A549 (cell line): Measurements from ENCODE around the gene RLN3. TPM values are rescaled to one million over a fixed set of nuclear protein-coding genes. Genes with fewer than 3 reads are reported as not detected.

Experiments used
- ATAC-seq, 2 experiments: fragments of 200-7000 bp in 1 of 2; fragments of >200 bp in 1 of 2; cut with Nextera tagmentation in 1 of 2; cut with Tn5 transposase in 1 of 2; 3 replicates each; pipeline versions ENCODE4 v1.8.0 to v1.9.1; 2018 to 2020; ENCODE audit warnings: mild to moderate bottlenecking in 1 of 2, moderate library complexity in 1 of 2
- CTCF ChIA-PET: fragments of 300-600 bp; sonication (Branson Sonifier 250); formaldehyde crosslinking; extraction: SDS; loops from one replicate; lab custom pipeline; 2021; ENCODE audit warnings: antibody characterized with exemption, inconsistent platforms; lab: Yijun Ruan, JAX
- POLR2A ChIA-PET: fragments of 350-600 bp; formaldehyde crosslinking; extraction: SDS; loops from one replicate; lab custom pipeline; 2021; ENCODE audit warnings: antibody characterized with exemption, inconsistent platforms; lab: Yijun Ruan, JAX
- DNase-seq, 2 experiments: peaks; one replicate each; pipeline versions ENCODE4 v3.0.0 to v3.0.0-alpha.2; 2011 to 2016; ENCODE audit warnings: low read depth in 1 of 2, low spot score in 1 of 2
- FAIRE-seq: peaks from 2 replicates; lab custom pipeline; 2011; peaks lifted over from hg19 to GRCh38; lab: Jason Lieb, UNC
- H3K27ac ChIP-seq, 2 experiments: fragments of >200 bp; sonication (Bioruptor Twin); formaldehyde crosslinking; 3 replicates each; pipeline ENCODE4 v1.5.1; 2016 to 2017
- H3K4me1 ChIP-seq: fragments of >200 bp; sonication (Bioruptor Twin); formaldehyde crosslinking; 3 replicates; pipeline ENCODE4 v1.6.1; 2016
- H3K4me2 ChIP-seq: fragments of >200 bp; sonication (Bioruptor Twin); formaldehyde crosslinking; 3 replicates; pipeline ENCODE4 v1.6.1; 2016
- H3K4me3 ChIP-seq: fragments of >200 bp; sonication (Bioruptor Twin); formaldehyde crosslinking; 3 replicates; pipeline ENCODE4 v1.5.1; 2016
- H3K9me3 ChIP-seq: fragments of >200 bp; sonication (Bioruptor Twin); formaldehyde crosslinking; 3 replicates; pipeline ENCODE4 v1.6.1; 2016
- ATOH8 ChIP-seq: fragments of 250-450 bp; sonication (Bioruptor Pico); IDR thresholded peaks from 2 replicates; pipeline ENCODE4 v1.5.0; 2020; ENCODE audit warnings: low read depth, mild to moderate bottlenecking, moderate library complexity
- BHLHE40 ChIP-seq: IDR thresholded peaks from 2 replicates; pipeline ENCODE4 v1.6.1; 2012; ENCODE audit warnings: low read depth, low read length, inconsistent platforms
- CHD2 ChIP-seq: fragments of 150-350 bp; IDR thresholded peaks from 2 replicates; pipeline ENCODE4 v1.6.1; 2014; ENCODE audit warnings: low read length; ENCODE audit not compliant: partially characterized antibody
- CHD4 ChIP-seq: fragments of 200-600 bp; sonication (generic); IDR thresholded peaks from 2 replicates; pipeline ENCODE4 v1.6.1; 2016; ENCODE audit warnings: antibody characterized with exemption, mild to moderate bottlenecking, borderline replicate concordance
- E2F6 ChIP-seq: IDR thresholded peaks from 2 replicates; pipeline ENCODE4 v1.6.1; 2012; ENCODE audit warnings: low read depth, borderline replicate concordance
- ELK1 ChIP-seq: fragments of 150-350 bp; IDR thresholded peaks from 2 replicates; pipeline ENCODE4 v1.6.1; 2014; ENCODE audit warnings: low read depth, mild to moderate bottlenecking, low read length
- ESRRA ChIP-seq: fragments of 150-350 bp; IDR thresholded peaks from 2 replicates; pipeline ENCODE4 v1.6.1; 2014; ENCODE audit warnings: mild to moderate bottlenecking, low read length, borderline replicate concordance
- GATA3 ChIP-seq: IDR thresholded peaks from 2 replicates; pipeline ENCODE4 v1.6.1; 2012; ENCODE audit warnings: borderline replicate concordance
- HDAC2 ChIP-seq: fragments of 200-600 bp; sonication (generic); IDR thresholded peaks from 2 replicates; pipeline ENCODE4 v1.6.1; 2016
- HES2 ChIP-seq: fragments of >200 bp; sonication (Bioruptor Twin); formaldehyde crosslinking; IDR thresholded peaks from 2 replicates; pipeline ENCODE4 v1.6.1; 2016
- HEYL ChIP-seq: fragments of 250-450 bp; sonication (Bioruptor Pico); IDR thresholded peaks from 2 replicates; pipeline ENCODE4 v1.8.0; 2021; ENCODE audit warnings: mild to moderate bottlenecking, moderate library complexity
- JUN ChIP-seq, 2 experiments: fragments of >200 bp; sonication (Bioruptor Twin); formaldehyde crosslinking; IDR thresholded peaks; 2 replicates in 1 of 2; 3 replicates in 1 of 2; pipeline ENCODE4 v1.6.1; 2016 to 2017
- KDM5A ChIP-seq: fragments of 200-600 bp; sonication (generic); IDR thresholded peaks from 2 replicates; pipeline ENCODE4 v1.6.1; 2016; ENCODE audit warnings: antibody characterized with exemption, mild to moderate bottlenecking
- MYC ChIP-seq: IDR thresholded peaks from 2 replicates; pipeline ENCODE4 v1.6.1; 2012; ENCODE audit warnings: mild to moderate bottlenecking, inconsistent platforms, low read length, improper control_type of control experiment, borderline replicate concordance
- NFE2L2 ChIP-seq: fragments of 150-350 bp; conservative IDR thresholded peaks from 2 replicates; pipeline ENCODE4 v1.6.1; 2014; ENCODE audit warnings: low read length
- NPAS2 ChIP-seq: fragments of 250-450 bp; sonication (Bioruptor Pico); IDR thresholded peaks from 2 replicates; pipeline ENCODE4 v1.8.0; 2022; ENCODE audit warnings: mild to moderate bottlenecking, moderate library complexity, borderline replicate concordance
- POLR2A ChIP-seq: IDR thresholded peaks from 2 replicates; pipeline ENCODE4 v1.6.1; 2012; ENCODE audit warnings: mild to moderate bottlenecking, low read length
- RCOR1 ChIP-seq: fragments of 150-350 bp; IDR thresholded peaks from 2 replicates; pipeline ENCODE4 v1.6.1; 2014; ENCODE audit warnings: antibody characterized with exemption, low read length, low read depth
- REST ChIP-seq: fragments of 200-600 bp; sonication (generic); IDR thresholded peaks from 2 replicates; pipeline ENCODE4 v1.6.1; 2016; ENCODE audit warnings: antibody characterized with exemption, mild to moderate bottlenecking, moderate library complexity
- RNF2 ChIP-seq: fragments of 200-600 bp; sonication (generic); IDR thresholded peaks from 2 replicates; pipeline ENCODE4 v1.6.1; 2016; ENCODE audit warnings: low read depth, mild to moderate bottlenecking, antibody characterized with exemption, moderate library complexity, borderline replicate concordance
- SMC3 ChIP-seq: fragments of >200 bp; sonication (Bioruptor Twin); formaldehyde crosslinking; IDR thresholded peaks from 3 replicates; pipeline ENCODE4 v1.6.1; 2018; ENCODE audit warnings: inconsistent platforms
- SREBF2 ChIP-seq: fragments of 450-650 bp; IDR thresholded peaks from 2 replicates; pipeline ENCODE4 v1.6.1; 2014; ENCODE audit warnings: mild to moderate bottlenecking, moderate library complexity
- TFCP2L1 ChIP-seq: fragments of 250-450 bp; sonication (Bioruptor Pico); IDR thresholded peaks from 2 replicates; pipeline ENCODE4 v1.5.0; 2021; ENCODE audit warnings: mild to moderate bottlenecking
- USF2 ChIP-seq: fragments of 450-650 bp; IDR thresholded peaks from 2 replicates; pipeline ENCODE4 v1.6.1; 2014; ENCODE audit warnings: antibody characterized with exemption
- ZC3H11A ChIP-seq: fragments of 450-650 bp; IDR thresholded peaks from 2 replicates; pipeline ENCODE4 v1.6.1; 2014; ENCODE audit warnings: antibody characterized with exemption, mild to moderate bottlenecking
- WGBS: methylation state at CpG from one replicate; pipeline ENCODE4 v1.1.6; 2017; ENCODE audit errors: missing lambda C conversion rate; 5-methylcytosine and 5-hydroxymethylcytosine counted together
- polyA plus RNA-seq, 4 experiments: library from polyadenylated mRNA; depleted of rRNA in 3 of 4; stranded (reverse); fragments of >200 nt; fragmentation: RNase III in 1 of 4; extraction: RNeasy Plus Mini Kit Qiagen cat#74134 plus additional on column Dnase treatment in 1 of 4; gene quantifications; 2 replicates in 3 of 4; 3 replicates in 1 of 4; pipeline ENCODE4 v1.2.3, GENCODE V29; 2011 to 2017

Gene RLN3
- polyA plus RNA-seq, 2 of the 4 experiments (the other 2 are of a cell fraction): not detected

- no peak; a peak in 1 of 6 replicates for ATAC-seq
- Histone ChIP-seq H3K4me3 (no peak within 1 kb of the TSS), H3K9me3 (no peaks in the 10 kb centered on the region), H3K4me2 (peak within 1 kb of the TSS; percentile 21; the same call in 1 of the 3 replicates), H3K4me1 (peaks cover 20% of the 10 kb centered on the region), H3K27ac (peak within 1 kb of the TSS in 1 of 2 experiments; percentile 49; a peak in 2 of 6 replicates)
- ChIA-PET CTCF (interaction anchor here (1.7 to 8.8 kb wide), 3 partner anchors 9 to 182 kb away, joined by 3 to 93 read pairs (median 8); partner anchors contain the start of gene MISP3), POLR2A (no interaction called here)
- no peak for DNase-seq
- FAIRE-seq: no peak
- TF ChIP-seq HES2 (no peak), NPAS2 (CRISPR knock-in tag) (no peak), USF2 (no peak), NFE2L2 (no peak), KDM5A (no peak), CHD4 (no peak), HEYL (CRISPR knock-in tag) (no peak), E2F6 (no peak), SMC3 (no peak), RNF2 (no peak), MYC (no peak), HDAC2 (no peak), ZC3H11A (no peak), BHLHE40 (no peak)
- 87% methylated on average over 7 of the region's 19 CpGs for WGBS
These were observed 34.0 kb downstream of the RLN3 start, which contains the start of gene PALM3 for GRCh38 chr19:14061751-14062557. PALM3 (minus strand) TSS chr19:14062076; CDS start chr19:14061980, 96 bp downstream.

GRCh38 chr19:14062558-14062855 lies 34.6 kb downstream of the RLN3 start:
- FAIRE-seq (no peak), ATAC-seq (no peak), DNase-seq (no peak)
- Histone ChIP-seq H3K27ac (no peak overlapping the region), H3K9me3 (no peaks in the 10 kb centered on the region), H3K4me1 (peaks cover 20% of the 10 kb centered on the region), H3K4me2 (no peak overlapping the region), H3K4me3 (no peak overlapping the region)
- TF ChIP-seq GATA3: no peak
- no peak for TF ChIP-seq ESRRA
- no peak for TF ChIP-seq POLR2A
- TF ChIP-seq HDAC2: no peak
- TF ChIP-seq NPAS2 (CRISPR knock-in tag): no peak
- no peak for TF ChIP-seq BHLHE40
- TF ChIP-seq RCOR1: no peak
- no peak for TF ChIP-seq JUN (IDR thresholded peaks at IDR 0.05)
- no peak for TF ChIP-seq CHD2
- no peak for TF ChIP-seq ELK1
- TF ChIP-seq REST: no peak
- no peak for TF ChIP-seq TFCP2L1 (CRISPR knock-in tag)
- TF ChIP-seq ATOH8: no peak
- TF ChIP-seq RNF2: no peak
- TF ChIP-seq SMC3: no peak
- TF ChIP-seq E2F6: no peak
- no peak for TF ChIP-seq USF2
- no peak for TF ChIP-seq SREBF2
- ChIA-PET POLR2A (no interaction called here), CTCF (interaction anchor here (1.7 to 8.8 kb wide), 3 partner anchors 9 to 182 kb away, joined by 3 to 93 read pairs (median 8); partner anchors contain the start of gene MISP3)
- 81% methylated on average over 5 of the region's 5 CpGs for WGBS
